ENCODE measurements around the gene TPM2.

DNA sequence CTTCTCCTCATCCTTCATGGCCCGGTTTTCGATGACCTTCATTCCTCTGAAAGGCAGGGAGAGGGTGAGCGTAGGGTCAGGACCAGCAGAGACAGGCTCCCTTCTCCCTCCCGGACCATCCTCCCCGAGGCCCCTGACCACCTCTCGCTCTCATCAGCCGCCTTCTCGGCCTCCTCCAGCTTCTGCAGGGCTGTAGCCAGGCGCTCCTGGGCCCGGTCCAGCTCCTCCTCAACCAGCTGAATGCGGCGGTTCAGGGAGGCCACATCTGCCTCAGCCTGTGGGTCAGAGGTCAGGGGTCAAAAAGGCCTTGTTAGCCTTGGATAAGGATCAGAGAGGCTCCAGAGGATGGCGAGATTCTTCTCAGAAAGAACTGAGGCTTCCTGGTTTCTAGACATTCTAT is 4.2 kb downstream of the TPM2 start:
- TF ChIP-seq SIN3A (IDR thresholded peaks at IDR 0.05; ENCODE audit: borderline replicate concordance, insufficient read depth, low read length) (no peak), POLR2AphosphoS5 (IDR thresholded peaks at IDR 0.05; ENCODE audit: low read depth, low read length) (no peak), TAF1 (IDR thresholded peaks at IDR 0.05; ENCODE audit: borderline replicate concordance, insufficient read depth, low read length) (no peak), FOXP2 (optimal IDR thresholded peaks at IDR 0.05; ENCODE audit: borderline replicate concordance, extremely low read depth, extremely low read length, insufficient read depth) (no peak)
- TF ChIP-seq, protein P1, sequence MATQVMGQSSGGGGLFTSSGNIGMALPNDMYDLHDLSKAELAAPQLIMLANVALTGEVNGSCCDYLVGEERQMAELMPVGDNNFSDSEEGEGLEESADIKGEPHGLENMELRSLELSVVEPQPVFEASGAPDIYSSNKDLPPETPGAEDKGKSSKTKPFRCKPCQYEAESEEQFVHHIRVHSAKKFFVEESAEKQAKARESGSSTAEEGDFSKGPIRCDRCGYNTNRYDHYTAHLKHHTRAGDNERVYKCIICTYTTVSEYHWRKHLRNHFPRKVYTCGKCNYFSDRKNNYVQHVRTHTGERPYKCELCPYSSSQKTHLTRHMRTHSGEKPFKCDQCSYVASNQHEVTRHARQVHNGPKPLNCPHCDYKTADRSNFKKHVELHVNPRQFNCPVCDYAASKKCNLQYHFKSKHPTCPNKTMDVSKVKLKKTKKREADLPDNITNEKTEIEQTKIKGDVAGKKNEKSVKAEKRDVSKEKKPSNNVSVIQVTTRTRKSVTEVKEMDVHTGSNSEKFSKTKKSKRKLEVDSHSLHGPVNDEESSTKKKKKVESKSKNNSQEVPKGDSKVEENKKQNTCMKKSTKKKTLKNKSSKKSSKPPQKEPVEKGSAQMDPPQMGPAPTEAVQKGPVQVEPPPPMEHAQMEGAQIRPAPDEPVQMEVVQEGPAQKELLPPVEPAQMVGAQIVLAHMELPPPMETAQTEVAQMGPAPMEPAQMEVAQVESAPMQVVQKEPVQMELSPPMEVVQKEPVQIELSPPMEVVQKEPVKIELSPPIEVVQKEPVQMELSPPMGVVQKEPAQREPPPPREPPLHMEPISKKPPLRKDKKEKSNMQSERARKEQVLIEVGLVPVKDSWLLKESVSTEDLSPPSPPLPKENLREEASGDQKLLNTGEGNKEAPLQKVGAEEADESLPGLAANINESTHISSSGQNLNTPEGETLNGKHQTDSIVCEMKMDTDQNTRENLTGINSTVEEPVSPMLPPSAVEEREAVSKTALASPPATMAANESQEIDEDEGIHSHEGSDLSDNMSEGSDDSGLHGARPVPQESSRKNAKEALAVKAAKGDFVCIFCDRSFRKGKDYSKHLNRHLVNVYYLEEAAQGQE (IDR thresholded peaks at IDR 0.05; ENCODE audit: insufficient read depth in 1 of 2, low read depth in 2 of 2, low read length in 2 of 2), result no peak

All from PFSK-1 (cell line).